Esophagus (tissue), 2 donors: Measurements from ENCODE around the gene DDX17. TPM values are rescaled to one million over a fixed set of nuclear protein-coding genes. Genes with fewer than 3 reads are reported as not detected.

Experiments used
- H3K27ac ChIP-seq, 2 donors: one replicate each; pipeline ENCODE4 v1.5.1; 2013; ENCODE audit warnings: low read depth in 2 of 2, mild to moderate bottlenecking in 2 of 2, inconsistent platforms in 1 of 2, low read length in 1 of 2, moderate library complexity in 1 of 2
- H3K27me3 ChIP-seq, 2 donors: one replicate each; pipeline ENCODE4 v1.6.1; 2013; ENCODE audit warnings: low read length in 2 of 2, control low read depth in 1 of 2, mild to moderate bottlenecking in 1 of 2; ENCODE audit not compliant: insufficient read depth in 2 of 2, control insufficient read depth in 1 of 2
- H3K36me3 ChIP-seq, 2 donors: one replicate each; pipeline ENCODE4 v1.6.1; 2013; ENCODE audit warnings: low read length in 1 of 2; ENCODE audit not compliant: control insufficient read depth in 2 of 2, insufficient read depth in 2 of 2
- H3K4me1 ChIP-seq, 2 donors: one replicate each; pipeline ENCODE4 v1.6.1; 2013; ENCODE audit warnings: low read length in 1 of 2; ENCODE audit not compliant: control insufficient read depth in 2 of 2, insufficient read depth in 2 of 2
- H3K4me3 ChIP-seq, 2 donors: one replicate each; pipeline ENCODE4 v1.5.1; 2013; ENCODE audit warnings: low read length in 2 of 2, mild to moderate bottlenecking in 2 of 2, low read depth in 1 of 2, moderate library complexity in 1 of 2
- H3K9me3 ChIP-seq, 2 donors: one replicate each; pipeline ENCODE4 v1.6.1; 2013; ENCODE audit warnings: mild to moderate bottlenecking in 2 of 2, low read depth in 1 of 2, low read length in 1 of 2, moderate library complexity in 1 of 2; ENCODE audit not compliant: control insufficient read depth in 2 of 2, insufficient read depth in 1 of 2
- WGBS, 2 donors: extraction: QIAGEN DNeasy Blood & Tissue Kit; methylation state at CpG; one replicate each; pipeline ENCODE4 v1.1.7; 2013; 5-methylcytosine and 5-hydroxymethylcytosine counted together
- polyA plus RNA-seq, 2 donors: library from polyadenylated mRNA; stranded (reverse); fragments of 200-250 nt; gene quantifications; one replicate each; pipeline ENCODE4 v1.2.3, GENCODE V29; 2013
- donor health status: healthy with polysubstance abuse.
- donor health status: Bipolar disorder and iron deficiency.

The DDX17 gene
- polyA plus RNA-seq, 2 donors = 95.5 to 143 TPM

GRCh38 chr22:38443628-38444521 is 62.2 kb downstream of the DDX17 start:
- H3K27ac ChIP-seq = no peak overlapping the region
- no peaks in the 10 kb centered on the region for H3K9me3 ChIP-seq
- WGBS, 2 donors = 42 to 47% methylated on average over 21 of the region's 21 CpGs
- no peak overlapping the region for H3K4me3 ChIP-seq
- H3K36me3 ChIP-seq = no peaks in the 10 kb centered on the region
- no peaks in the 10 kb centered on the region for H3K27me3 ChIP-seq
- no peaks in the 10 kb centered on the region for H3K4me1 ChIP-seq

- Histone ChIP-seq H3K4me1 (no peaks in the 10 kb centered on the region), H3K4me3 (no peak overlapping the region), H3K27ac (no peak overlapping the region), H3K9me3 (no peaks in the 10 kb centered on the region), H3K36me3 (no peaks in the 10 kb centered on the region), H3K27me3 (no peaks in the 10 kb centered on the region)
- WGBS, 2 donors = 59 to 64% methylated on average over 13 of the region's 13 CpGs
Observed at GRCh38 chr22:38442967-38443627, 63.0 kb downstream of the DDX17 start.

- no peak overlapping the region for H3K4me3 ChIP-seq
- no peaks in the 10 kb centered on the region for H3K4me1 ChIP-seq
- H3K27ac ChIP-seq = no peak overlapping the region
- no peaks in the 10 kb centered on the region for H3K27me3 ChIP-seq
- H3K9me3 ChIP-seq = no peaks in the 10 kb centered on the region
- H3K36me3 ChIP-seq = no peaks in the 10 kb centered on the region
- 66 to 71% methylated on average over 16 of the region's 16 CpGs for WGBS, 2 donors
Observed at GRCh38 chr22:38441620-38442287, 64.4 kb downstream of the DDX17 start.

- Histone ChIP-seq H3K9me3 (no peaks in the 10 kb centered on the region), H3K4me1 (no peaks in the 10 kb centered on the region), H3K27ac (no peak overlapping the region), H3K27me3 (no peaks in the 10 kb centered on the region), H3K36me3 (no peaks in the 10 kb centered on the region), H3K4me3 (no peak overlapping the region)
- 82% methylated on average over 14 of the region's 14 CpGs for WGBS, 2 donors
Observed at GRCh38 chr22:38440747-38441350, 65.3 kb downstream of the DDX17 start.

- no peak overlapping the region for H3K27ac ChIP-seq
- no peaks in the 10 kb centered on the region for H3K36me3 ChIP-seq
- WGBS, 2 donors = 91 to 93% methylated on average over 9 of the region's 9 CpGs
- no peaks in the 10 kb centered on the region for H3K4me1 ChIP-seq
- H3K9me3 ChIP-seq = no peaks in the 10 kb centered on the region
- no peaks in the 10 kb centered on the region for H3K27me3 ChIP-seq
- no peak overlapping the region for H3K4me3 ChIP-seq
Observed at GRCh38 chr22:38437416-38437815, 68.7 kb downstream of the DDX17 start.

GRCh38 chr22:38436629-38437395 is 69.3 kb downstream of the DDX17 start:
- 86 to 92% methylated on average over 15 of the region's 15 CpGs for WGBS, 2 donors
- Histone ChIP-seq H3K9me3 (no peaks in the 10 kb centered on the region), H3K4me1 (no peaks in the 10 kb centered on the region)

GRCh38 chr22:38435965-38436364 is 70.1 kb downstream of the DDX17 start:
- Histone ChIP-seq H3K4me3 (no peak overlapping the region), H3K27ac (no peak overlapping the region), H3K9me3 (no peaks in the 10 kb centered on the region), H3K4me1 (no peaks in the 10 kb centered on the region), H3K36me3 (no peaks in the 10 kb centered on the region), H3K27me3 (no peaks in the 10 kb centered on the region)
- 56 to 57% methylated on average over 4 of the region's 4 CpGs for WGBS, 2 donors

More at GRCh38 chr22:38436629-38437395, 69.3 kb downstream of the DDX17 start:
- no peaks in the 10 kb centered on the region for H3K36me3 ChIP-seq
- H3K27me3 ChIP-seq = no peaks in the 10 kb centered on the region
- H3K27ac ChIP-seq = no peak overlapping the region
- no peak overlapping the region for H3K4me3 ChIP-seq

GRCh38 chr22:38435010-38435409 is 71.1 kb downstream of the DDX17 start:
- Histone ChIP-seq H3K36me3 (no peaks in the 10 kb centered on the region), H3K9me3 (no peaks in the 10 kb centered on the region), H3K4me1 (no peaks in the 10 kb centered on the region), H3K27me3 (no peaks in the 10 kb centered on the region), H3K27ac (no peak overlapping the region), H3K4me3 (no peak overlapping the region)
- 70 to 86% methylated on average over 4 of the region's 4 CpGs for WGBS, 2 donors

- H3K9me3 ChIP-seq = no peaks in the 10 kb centered on the region
- no peaks in the 10 kb centered on the region for H3K4me1 ChIP-seq
- H3K27me3 ChIP-seq = no peaks in the 10 kb centered on the region
- 73% methylated on average over 8 of the region's 8 CpGs for WGBS, 2 donors
- no peak overlapping the region for H3K4me3 ChIP-seq
- no peak overlapping the region for H3K27ac ChIP-seq
- H3K36me3 ChIP-seq = no peaks in the 10 kb centered on the region
Observed at GRCh38 chr22:38433871-38434270, 72.2 kb downstream of the DDX17 start.
